Endodermal cell (in vitro differentiated cells): Measurements from ENCODE around the gene CASK. TPM values are rescaled to one million over a fixed set of nuclear protein-coding genes. Genes with fewer than 3 reads are reported as not detected.

Experiments used
- DNase-seq: peaks from one replicate; pipeline ENCODE4 v3.0.0-alpha.2; 2017
- H3K27ac ChIP-seq: 2 replicates; pipeline ENCODE4 v1.5.1; 2013; ENCODE audit warnings: mild to moderate bottlenecking, low read depth, low read length, moderate library complexity
- H3K27me3 ChIP-seq: 2 replicates; pipeline ENCODE4 v1.6.1; 2013; ENCODE audit warnings: mild to moderate bottlenecking, low read length, moderate library complexity; ENCODE audit not compliant: insufficient read depth, control insufficient read depth, poor library complexity, severe bottlenecking
- H3K36me3 ChIP-seq: 2 replicates; pipeline ENCODE4 v1.7.0; 2013; ENCODE audit warnings: mild to moderate bottlenecking, low read length, moderate library complexity; ENCODE audit not compliant: control insufficient read depth, insufficient read depth
- H3K4me1 ChIP-seq: one replicate; pipeline ENCODE4 v1.7.0; 2013; ENCODE audit warnings: low read length; ENCODE audit not compliant: control insufficient read depth, insufficient read depth
- H3K4me3 ChIP-seq: 2 replicates; pipeline ENCODE4 v1.5.1; 2013; ENCODE audit warnings: mild to moderate bottlenecking, low read length, moderate library complexity
- H3K9ac ChIP-seq: 2 replicates; pipeline ENCODE4 v1.6.1; 2013; ENCODE audit warnings: mild to moderate bottlenecking, low read length, moderate library complexity; ENCODE audit not compliant: poor library complexity, severe bottlenecking; ENCODE audit errors: extremely low read depth
- H3K9me3 ChIP-seq: 2 replicates; pipeline ENCODE4 v1.6.1; 2013; ENCODE audit warnings: mild to moderate bottlenecking, low read length, moderate library complexity; ENCODE audit not compliant: control insufficient read depth
- H3K27ac Mint-ChIP-seq: 2 replicates; pipeline ENCODE4 v1.8.0; 2020; ENCODE audit warnings: mixed read lengths
- H3K27me3 Mint-ChIP-seq: 2 replicates; pipeline ENCODE4 v1.8.0; 2021; ENCODE audit warnings: mild to moderate bottlenecking, mixed read lengths; ENCODE audit not compliant: insufficient read depth
- H3K36me3 Mint-ChIP-seq: 2 replicates; pipeline ENCODE4 v1.8.0; 2020; ENCODE audit warnings: low read depth, mixed read lengths
- H3K4me1 Mint-ChIP-seq: 2 replicates; pipeline ENCODE4 v1.8.0; 2020; ENCODE audit warnings: mixed read lengths
- H3K4me3 Mint-ChIP-seq: 2 replicates; pipeline ENCODE4 v1.8.0; 2020; ENCODE audit warnings: mild to moderate bottlenecking, moderate library complexity, mixed read lengths
- H3K9me3 Mint-ChIP-seq: 2 replicates; pipeline ENCODE4 v1.8.0; 2020; ENCODE audit warnings: mild to moderate bottlenecking, mixed read lengths
- CTCF ChIP-seq: fragments of 200-600 bp; sonication (generic); conservative IDR thresholded peaks from 2 replicates; pipeline ENCODE4 v1.5.0; 2021; ENCODE audit warnings: antibody characterized with exemption, mild to moderate bottlenecking
- WGBS, 2 experiments: methylation state at CpG; one replicate each; pipeline versions ENCODE4 v1.1.5 to v1.1.7; 2013; ENCODE audit warnings: missing lambda C conversion rate in 2 of 2, mixed read lengths in 1 of 2; ENCODE audit not compliant: insufficient coverage in 1 of 2, insufficient read length in 1 of 2; 5-methylcytosine and 5-hydroxymethylcytosine counted together
- total RNA-seq, 2 donors: library from RNA; stranded (reverse); fragmentation: NEBNext Ultra II Directional in 1 of 2; extraction: Animal tissue kit (Norgen Biotek cat#: 25700) in 1 of 2; gene quantifications; 2 replicates in 1 of 2; 3 replicates in 1 of 2; pipeline ENCODE4 v1.2.1, GENCODE V29; 2021

CASK gene
- total RNA-seq, 2 donors from 2014 or later = 79.1 to 87.1 TPM

- H3K27ac Mint-ChIP-seq = no peak overlapping the region
- no peak for TF ChIP-seq CTCF
- WGBS, 2 experiments = 90% methylated on average over 5 of the region's 6 CpGs; no CpG with 5 or more reads in 1 of the 2 experiments
- Histone ChIP-seq H3K27me3 (no peaks in the 10 kb centered on the region), H3K9ac (no peak overlapping the region), H3K9me3 (no peaks in the 10 kb centered on the region), H3K36me3 (no peaks in the 10 kb centered on the region), H3K4me1 (no peaks in the 10 kb centered on the region), H3K4me3 (no peak overlapping the region), H3K27ac (no peak overlapping the region)
- H3K4me3 Mint-ChIP-seq = no peak overlapping the region
- peaks cover 16% of the 10 kb centered on the region for H3K36me3 Mint-ChIP-seq
- H3K27me3 Mint-ChIP-seq = no peaks in the 10 kb centered on the region
- DNase-seq = no peak
- no peaks in the 10 kb centered on the region for H3K4me1 Mint-ChIP-seq
- H3K9me3 Mint-ChIP-seq = peaks cover 36% of the 10 kb centered on the region
These were observed 369.7 kb downstream of the CASK start for GRCh38 chrX:41553688-41554087.

GRCh38 chrX:41548411-41548810 is 374.9 kb downstream of the CASK start:
- 80% methylated on average over 1 of the region's 4 CpGs; no CpG with 5 or more reads in 1 of the 2 experiments for WGBS, 2 experiments
- no peak overlapping the region for H3K27ac Mint-ChIP-seq
- H3K4me1 Mint-ChIP-seq = no peaks in the 10 kb centered on the region
- TF ChIP-seq CTCF = no peak
- H3K4me3 ChIP-seq = no peak overlapping the region
- H3K4me1 ChIP-seq = no peaks in the 10 kb centered on the region
- no peaks in the 10 kb centered on the region for H3K27me3 Mint-ChIP-seq
- no peak overlapping the region for H3K4me3 Mint-ChIP-seq
- DNase-seq = no peak
- peaks cover 19% of the 10 kb centered on the region for H3K36me3 Mint-ChIP-seq
- no peaks in the 10 kb centered on the region for H3K9me3 ChIP-seq
- no peaks in the 10 kb centered on the region for H3K36me3 ChIP-seq
- no peaks in the 10 kb centered on the region for H3K27me3 ChIP-seq
- H3K9ac ChIP-seq = no peak overlapping the region
- peaks cover 55% of the 10 kb centered on the region for H3K9me3 Mint-ChIP-seq
- H3K27ac ChIP-seq = no peak overlapping the region

GRCh38 chrX:41543668-41544067 is 379.7 kb downstream of the CASK start:
- 92% methylated on average over 2 of the region's 4 CpGs; no CpG with 5 or more reads in 1 of the 2 experiments for WGBS, 2 experiments
- H3K27me3 Mint-ChIP-seq = no peaks in the 10 kb centered on the region

More at GRCh38 chrX:41543668-41544067, 379.7 kb downstream of the CASK start:
- H3K27ac ChIP-seq = no peak overlapping the region
- no peaks in the 10 kb centered on the region for H3K4me1 ChIP-seq
- no peak for DNase-seq
- TF ChIP-seq CTCF = no peak
- peaks cover 11% of the 10 kb centered on the region for H3K36me3 ChIP-seq
- no peaks in the 10 kb centered on the region for H3K4me1 Mint-ChIP-seq
- H3K27ac Mint-ChIP-seq = no peak overlapping the region
- no peak overlapping the region for H3K4me3 ChIP-seq
- no peak overlapping the region for H3K4me3 Mint-ChIP-seq
- H3K9me3 ChIP-seq = no peaks in the 10 kb centered on the region
- H3K9ac ChIP-seq = no peak overlapping the region
- no peaks in the 10 kb centered on the region for H3K27me3 ChIP-seq
- H3K9me3 Mint-ChIP-seq = peaks cover 47% of the 10 kb centered on the region
- H3K36me3 Mint-ChIP-seq = peaks cover 17% of the 10 kb centered on the region
